DND-41 (cell line): ENCODE measurements around the gene TPD52L1.
A peak's percentile ranks its signal among the peaks of the same experiment; 100 is the strongest.

Experiments used
- ATAC-seq: fragments of 200-7000 bp; cut with Tn5 transposase; 3 replicates; pipeline ENCODE4 v1.9.1; 2021; ENCODE audit warnings: low read depth; ENCODE audit not compliant: insufficient read depth
- DNase-seq: peaks from one replicate; pipeline ENCODE4 v3.0.0-alpha.2; 2020
- H2AFZ ChIP-seq: 2 replicates; pipeline ENCODE4 v1.6.0; 2012; ENCODE audit warnings: low read depth, low read length
- H3K27ac ChIP-seq: 2 replicates; pipeline ENCODE4 v1.5.1; 2012; ENCODE audit warnings: low read length, inconsistent platforms
- H3K27me3 ChIP-seq: fragments of 200-600 bp; sonication (generic); 2 replicates; pipeline ENCODE4 v1.6.0; 2012; ENCODE audit warnings: low read length, mild to moderate bottlenecking, inconsistent platforms; ENCODE audit not compliant: insufficient read depth, poor library complexity
- H3K36me3 ChIP-seq: 2 replicates; pipeline ENCODE4 v1.5.1; 2012; ENCODE audit warnings: low read length, inconsistent platforms; ENCODE audit not compliant: insufficient read depth
- H3K4me1 ChIP-seq: 2 replicates; pipeline ENCODE4 v1.5.1; 2012; ENCODE audit warnings: mild to moderate bottlenecking, low read length; ENCODE audit not compliant: insufficient read depth
- H3K4me2 ChIP-seq: 2 replicates; pipeline ENCODE4 v1.6.0; 2012; ENCODE audit warnings: mild to moderate bottlenecking, moderate library complexity, low read length, inconsistent platforms; ENCODE audit not compliant: insufficient read depth
- H3K4me3 ChIP-seq, 2 experiments: fragments of 200-600 bp in 1 of 2; shearing (Covaris generic) in 1 of 2; 2 replicates each; pipeline ENCODE4 v1.5.1; 2012 to 2016; ENCODE audit warnings: inconsistent platforms in 2 of 2, low read length in 2 of 2, mild to moderate bottlenecking in 2 of 2, low read depth in 1 of 2, moderate library complexity in 1 of 2
- H3K79me2 ChIP-seq: 2 replicates; pipeline ENCODE4 v1.6.0; 2012; ENCODE audit warnings: low read length, inconsistent platforms; ENCODE audit not compliant: insufficient read depth
- H3K9ac ChIP-seq: 2 replicates; pipeline ENCODE4 v1.6.0; 2012; ENCODE audit warnings: low read depth, mild to moderate bottlenecking, inconsistent platforms, low read length, moderate library complexity
- H3K9me3 ChIP-seq: 2 replicates; pipeline ENCODE4 v1.5.1; 2012; ENCODE audit warnings: low read length, moderate library complexity, mild to moderate bottlenecking, inconsistent platforms; ENCODE audit not compliant: insufficient read depth, severe bottlenecking
- H4K20me1 ChIP-seq: 2 replicates; pipeline ENCODE4 v1.6.0; 2012; ENCODE audit warnings: low read length; ENCODE audit not compliant: insufficient read depth
- CTCF ChIP-seq: IDR thresholded peaks from 2 replicates; pipeline ENCODE4 v1.5.1; 2012; ENCODE audit warnings: borderline replicate concordance, low read length, moderate library complexity, mild to moderate bottlenecking; ENCODE audit not compliant: poor library complexity, severe bottlenecking; ENCODE audit errors: extremely low read depth
- EZH2 ChIP-seq: IDR thresholded peaks from 3 replicates; pipeline ENCODE4 v1.6.1; 2012; ENCODE audit warnings: borderline replicate concordance, low read depth, mild to moderate bottlenecking, moderate library complexity, low read length, inconsistent platforms; ENCODE audit not compliant: severe bottlenecking

Gene TPD52L1

GRCh38 chr6:125301435-125302391 is 148.1 kb downstream of the TPD52L1 start, which contains the start of gene HDDC2:
TSS of gene HDDC2 (minus strand) at chr6:125301967. CDS start at chr6:125301932, 35 bp downstream.
- Histone ChIP-seq H3K79me2 (peaks cover 30% of the 10 kb centered on the region), H3K9ac (peak within 1 kb of the TSS; percentile 85), H3K9me3 (no peaks in the 10 kb centered on the region), H2AFZ (peak within 1 kb of the TSS; percentile 92), H4K20me1 (no peaks in the 10 kb centered on the region), H3K4me2 (peak within 1 kb of the TSS; percentile 86), H3K4me1 (peaks cover 32% of the 10 kb centered on the region), H3K36me3 (peaks cover 33% of the 10 kb centered on the region), H3K27me3 (peaks cover 2% of the 10 kb centered on the region), H3K27ac (peak within 1 kb of the TSS; percentile 84), H3K4me3 (peak within 1 kb of the TSS; percentile 52 to 64; a peak in 3 of 4 replicates)
- DNase-seq (peak; percentile 74), ATAC-seq (peak; percentile 85)
- TF ChIP-seq CTCF: no peak
- no peak for TF ChIP-seq EZH2

GRCh38 chr6:125302840-125303511 is 149.4 kb downstream of the TPD52L1 start:
- H3K9me3 ChIP-seq: no peaks in the 10 kb centered on the region
- H3K79me2 ChIP-seq: peaks cover 25% of the 10 kb centered on the region
- DNase-seq: no peak
- H4K20me1 ChIP-seq: no peaks in the 10 kb centered on the region
- H3K27me3 ChIP-seq: peaks cover 10% of the 10 kb centered on the region
- no peak overlapping the region for H3K27ac ChIP-seq
- H2AFZ ChIP-seq: peak overlapping the region; percentile 92; the same call in 1 of the 2 replicates
- TF ChIP-seq EZH2 (no peak), CTCF (no peak)
- H3K4me2 ChIP-seq: no peak overlapping the region
- H3K4me1 ChIP-seq: peaks cover 32% of the 10 kb centered on the region
- peaks cover 21% of the 10 kb centered on the region for H3K36me3 ChIP-seq
- H3K4me3 ChIP-seq: no peak overlapping the region
- H3K9ac ChIP-seq: no peak overlapping the region
- ATAC-seq: 0 out of 3 replicates have a peak, but pooled peaks have one; percentile 21

- H3K9me3 ChIP-seq: no peaks in the 10 kb centered on the region
- H3K36me3 ChIP-seq: peaks cover 16% of the 10 kb centered on the region
- TF ChIP-seq EZH2 (no peak), CTCF (no peak)
- H3K79me2 ChIP-seq: peaks cover 25% of the 10 kb centered on the region
- H2AFZ ChIP-seq: 0 out of 2 replicates have a peak overlapping the region, but pooled peaks have one; percentile 18
- ATAC-seq: no peak
- no peak for DNase-seq
- no peaks in the 10 kb centered on the region for H4K20me1 ChIP-seq
- peaks cover 32% of the 10 kb centered on the region for H3K4me1 ChIP-seq
- H3K4me3 ChIP-seq: no peak overlapping the region
- no peak overlapping the region for H3K9ac ChIP-seq
- no peak overlapping the region for H3K4me2 ChIP-seq
- H3K27me3 ChIP-seq: peaks cover 12% of the 10 kb centered on the region
- no peak overlapping the region for H3K27ac ChIP-seq
Observed at GRCh38 chr6:125303512-125303854, 149.9 kb downstream of the TPD52L1 start.
